HG03460 (cell line): ENCODE measurements around the gene IGFALS.

Source experiments
- ATAC-seq: cut with Tn5 transposase; IDR thresholded peaks from one replicate; pipeline ENCODE4 v1.9.1; 2021; ENCODE audit not compliant: unreplicated experiment

IGFALS gene

GRCh38 chr16:1767116-1767994 is 26.1 kb downstream of the IGFALS start:
- no peak for ATAC-seq

GRCh38 chr16:1766701-1767100 is 26.8 kb downstream of the IGFALS start:
- ATAC-seq, result no peak

GRCh38 chr16:1766231-1766630 is 27.3 kb downstream of the IGFALS start:
- ATAC-seq, result no peak

GRCh38 chr16:1765826-1766225 is 27.7 kb downstream of the IGFALS start:
- ATAC-seq, result no peak

- no peak for ATAC-seq
Observed at GRCh38 chr16:1764971-1765370, 28.5 kb downstream of the IGFALS start.

- ATAC-seq, result no peak
Observed at GRCh38 chr16:1763521-1764511, 29.7 kb downstream of the IGFALS start.

GRCh38 chr16:1762879-1763520 is 30.5 kb downstream of the IGFALS start:
- ATAC-seq, result no peak

- ATAC-seq, result no peak
Observed at GRCh38 chr16:1762196-1762878, 31.2 kb downstream of the IGFALS start.

GRCh38 chr16:1761751-1762150 is 31.8 kb downstream of the IGFALS start:
- no peak for ATAC-seq

GRCh38 chr16:1760911-1761310 is 32.6 kb downstream of the IGFALS start:
- ATAC-seq, result no peak

- no peak for ATAC-seq
Observed at GRCh38 chr16:1759511-1759910, 34.0 kb downstream of the IGFALS start.

- ATAC-seq, result no peak
Observed at GRCh38 chr16:1758923-1759322, 34.6 kb downstream of the IGFALS start.

GRCh38 chr16:1757714-1758461 is 35.6 kb downstream of the IGFALS start:
- ATAC-seq, result no peak

- no peak for ATAC-seq
Observed at GRCh38 chr16:1754204-1754603, 39.3 kb downstream of the IGFALS start.

GRCh38 chr16:1752853-1753252 is 40.7 kb downstream of the IGFALS start:
- ATAC-seq, result no peak

- ATAC-seq, result no peak
Observed at GRCh38 chr16:1751946-1752345, 41.6 kb downstream of the IGFALS start.

- ATAC-seq, result no peak
Observed at GRCh38 chr16:1749152-1750117, 44.1 kb downstream of the IGFALS start.

- no peak for ATAC-seq
Observed at GRCh38 chr16:1747934-1748333, 45.6 kb downstream of the IGFALS start.

- no peak for ATAC-seq
Observed at GRCh38 chr16:1746693-1747195, 46.8 kb downstream of the IGFALS start.
